Psoas muscle (tissue), 8 donors: ENCODE results near the gene UBE2S. TPM values are rescaled to one million over a fixed set of nuclear protein-coding genes. Genes with fewer than 3 reads are reported as not detected.

Experiments
- ATAC-seq, 4 donors: fragments of 200-7000 bp; cut with Tn5 transposase; one replicate each; pipeline ENCODE4 v1.9.1; 2020; ENCODE audit warnings: moderate library complexity in 3 of 4, mild to moderate bottlenecking in 2 of 4
- DNase-seq, 2 donors: peaks; one replicate each; pipeline ENCODE4 v3.0.0-alpha.2; 2020
- H3K27ac ChIP-seq: fragments of 200-600 bp; one replicate; pipeline ENCODE4 v1.8.0; 2022
- H3K27me3 ChIP-seq, 3 donors: fragments of 200-600 bp in 1 of 3; one replicate each; pipeline versions ENCODE4 v1.6.1 to v1.8.0; 2013 to 2022; ENCODE audit warnings: low read length in 2 of 3, mild to moderate bottlenecking in 2 of 3, moderate library complexity in 1 of 3; ENCODE audit not compliant: insufficient read depth in 3 of 3
- H3K36me3 ChIP-seq, 2 donors: fragments of 200-600 bp in 1 of 2; one replicate each; pipeline versions ENCODE4 v1.6.1 to v1.8.0; 2013 to 2022; ENCODE audit warnings: low read depth in 1 of 2, mild to moderate bottlenecking in 1 of 2, moderate library complexity in 1 of 2; ENCODE audit not compliant: insufficient read depth in 1 of 2
- H3K4me1 ChIP-seq: fragments of 200-600 bp; one replicate; pipeline ENCODE4 v1.8.0; 2022
- H3K4me3 ChIP-seq: fragments of 200-600 bp; one replicate; pipeline ENCODE4 v1.8.0; 2022; ENCODE audit warnings: mild to moderate bottlenecking
- H3K9me3 ChIP-seq: fragments of 200-600 bp; one replicate; pipeline ENCODE4 v1.8.0; 2022
- CTCF ChIP-seq: fragments of 200-600 bp; IDR thresholded peaks from one replicate; pipeline ENCODE4 v1.8.0; 2022; ENCODE audit warnings: antibody characterized with exemption
- WGBS, 3 donors: extraction: QIAGEN DNeasy Blood & Tissue Kit; methylation state at CpG; one replicate each; pipeline versions ENCODE4 v1.1.6 to v1.1.7; 2013; 5-methylcytosine and 5-hydroxymethylcytosine counted together
- intact Hi-C, 2 donors: fragments of 100-400 bp; cut with DNase I; formaldehyde crosslinking; loops; one replicate each; pipeline versions ENCODE4 v1.11.0 to v1.14.2; 2022
- polyA plus RNA-seq, 3 donors: library from polyadenylated mRNA; stranded (reverse); fragments of 200-250 nt; gene quantifications; one replicate each; pipeline ENCODE4 v1.2.3, GENCODE V29; 2013
- total RNA-seq, 4 donors: library from RNA; stranded (reverse); fragmentation: NEBNext Ultra II Directional in 2 of 4; extraction: Animal tissue kit (Norgen Biotek cat#: 25700) in 2 of 4; gene quantifications; one replicate each; pipeline versions ENCODE4 v1.2.1 to v1.2.4, GENCODE V29; 2021 to 2023
- donor health status: healthy with polysubstance abuse.
- donor health status: DM: no; HTN: no; CAD: no; lungs with moderate emphysema.
- donor health status: Bipolar disorder and iron deficiency.
- donor health status: healthy.
- donor health status: DM: yes; HTN: yes; CAD: no.
- donor health status: DM: no; HTN: no; CAD: no.
- donor health status: DM: no; HTN: no; CAD: no.
- donor health status: DM: yes; HTN: yes; CAD: no.

The UBE2S gene
- total and polyA plus RNA-seq, 7 donors: 5.6 to 26.7 (median 17.9) TPM

GRCh38 chr19:55369653-55370304, 37.8 kb downstream of the UBE2S start:
- no peak for ATAC-seq
- Histone ChIP-seq H3K27me3 (peaks cover 0 to 61% (median 33%) of the 10 kb centered on the region in 3 donors), H3K4me3 (peak overlapping the region; percentile 28)

DNA sequence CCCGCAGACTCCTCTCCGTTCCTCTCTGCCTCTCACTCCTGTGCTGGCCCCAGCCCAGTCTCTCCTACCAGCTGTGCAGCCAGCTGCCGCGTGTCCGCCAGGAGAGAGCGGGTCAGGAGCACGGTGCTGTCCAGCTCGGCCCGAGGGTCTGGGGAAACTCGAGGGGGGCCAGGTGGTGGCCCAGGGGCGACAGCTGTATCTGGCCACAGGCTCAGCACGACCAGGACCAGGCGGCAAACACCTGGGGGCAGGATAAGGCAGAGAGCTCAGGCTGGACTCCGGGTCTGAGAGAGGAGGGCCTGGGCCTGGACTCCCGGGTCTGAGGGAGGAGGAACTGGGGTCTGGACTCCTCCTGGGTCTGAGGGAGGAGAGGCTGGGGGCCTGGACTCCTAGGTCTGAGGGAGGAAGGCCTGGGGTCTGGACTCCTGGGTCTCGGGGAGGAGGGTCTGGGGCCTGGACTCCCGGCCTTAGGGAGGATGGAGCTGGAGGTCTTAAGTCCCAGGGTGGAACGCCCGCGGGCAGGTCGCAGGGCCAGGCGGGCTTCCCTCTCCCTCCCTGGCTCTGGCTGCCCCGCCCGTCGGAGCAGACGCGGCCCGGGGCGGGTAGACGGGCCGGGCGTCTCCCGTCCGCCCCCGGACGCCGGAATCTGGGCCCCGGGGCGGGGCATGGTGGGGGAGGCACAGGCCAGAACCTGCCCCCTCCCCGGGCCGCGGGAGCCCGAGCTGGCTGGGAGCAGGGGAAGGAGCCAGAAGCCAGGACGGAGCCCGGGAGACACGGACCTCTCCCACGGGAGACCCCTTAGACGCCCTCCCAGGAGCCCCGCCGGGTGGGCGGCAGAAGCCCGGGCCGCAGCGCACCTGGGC, 38.7 kb downstream of the UBE2S start:
- H3K4me3 ChIP-seq: peak overlapping the region; percentile 22
- H3K27ac ChIP-seq: no peak overlapping the region
- H3K27me3 ChIP-seq: peaks cover 0 to 53% (median 31%) of the 10 kb centered on the region in 3 donors
- DNase-seq (no peak), ATAC-seq (peak in 2 of 4 donors; percentile 21 to 24)
- no peaks in the 10 kb centered on the region for H3K36me3 ChIP-seq
- H3K4me1 ChIP-seq: no peaks in the 10 kb centered on the region
- 5 to 12% (median 6%) methylated on average over 28 to 54 of the region's 54 CpGs for WGBS, 3 donors
- intact Hi-C loops: no loop called here
- no peaks in the 10 kb centered on the region for H3K9me3 ChIP-seq
- TF ChIP-seq CTCF: no peak

More at GRCh38 chr19:55369653-55370304, 37.8 kb downstream of the UBE2S start:
- Histone ChIP-seq H3K36me3 (no peaks in the 10 kb centered on the region), H3K9me3 (no peaks in the 10 kb centered on the region), H3K27ac (no peak overlapping the region), H3K4me1 (no peaks in the 10 kb centered on the region)
- intact Hi-C loops: no loop called here
- 1 to 2% (median 1%) methylated on average over 21 to 59 of the region's 59 CpGs for WGBS, 3 donors
- TF ChIP-seq CTCF: no peak
- DNase-seq: no peak

DNA sequence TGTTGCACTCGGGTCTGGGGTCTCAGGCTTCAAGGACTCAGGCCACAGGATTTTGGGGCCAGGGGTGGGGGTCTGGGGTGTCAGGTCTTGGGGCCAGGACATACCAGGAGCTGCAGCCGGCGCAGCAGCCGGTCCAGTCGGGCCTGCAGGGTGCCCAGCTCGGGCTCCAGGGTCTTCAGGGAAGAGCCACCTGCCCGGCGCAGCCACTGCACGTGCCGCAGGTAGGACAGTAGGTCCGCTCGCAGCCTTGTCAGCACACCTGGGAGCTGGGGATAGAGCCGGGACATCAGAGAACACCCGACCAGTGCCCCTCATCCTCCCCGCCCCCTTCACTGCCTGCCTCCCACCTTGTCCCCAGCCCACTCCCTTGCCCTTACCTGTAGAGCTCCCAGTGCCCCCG, 39.5 kb downstream of the UBE2S start:
- H3K4me3 ChIP-seq: no peak overlapping the region
- no peak for ATAC-seq
- no peaks in the 10 kb centered on the region for H3K36me3 ChIP-seq
- no peaks in the 10 kb centered on the region for H3K9me3 ChIP-seq
- intact Hi-C loops: no loop called here
- no peak overlapping the region for H3K27ac ChIP-seq
- 79 to 83% (median 80%) methylated on average over 15 to 16 of the region's 16 CpGs for WGBS, 3 donors
- no peak for TF ChIP-seq CTCF
- H3K27me3 ChIP-seq: peaks cover 0 to 48% (median 30%) of the 10 kb centered on the region in 3 donors
- no peaks in the 10 kb centered on the region for H3K4me1 ChIP-seq
- no peak for DNase-seq

DNA sequence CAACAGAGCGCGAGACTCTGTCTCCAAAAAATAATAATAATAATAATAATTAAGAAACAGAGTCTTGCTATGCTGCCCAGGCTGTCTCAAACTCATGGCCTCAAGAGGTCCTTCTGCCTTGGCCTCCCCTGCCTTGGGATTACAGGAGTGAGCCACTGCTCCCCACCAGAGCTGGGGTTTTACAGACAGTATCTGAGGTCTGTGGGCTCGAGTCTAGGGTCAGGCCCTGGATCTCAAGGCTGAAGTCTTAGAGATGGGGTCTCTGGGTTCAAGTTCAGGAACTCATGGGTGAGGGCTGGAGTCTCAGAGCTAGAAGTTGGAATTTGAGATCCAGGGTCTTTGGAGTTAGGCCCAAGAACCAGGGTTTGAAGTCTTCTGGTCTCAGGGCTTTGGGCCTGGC, 40.8 kb downstream of the UBE2S start:
- 60 to 80% (median 77%) methylated on average over 3 of the region's 3 CpGs for WGBS, 3 donors
- Histone ChIP-seq H3K27ac (no peak overlapping the region), H3K4me1 (no peaks in the 10 kb centered on the region), H3K4me3 (no peak overlapping the region), H3K27me3 (peaks cover 0 to 37% (median 22%) of the 10 kb centered on the region in 3 donors), H3K9me3 (no peaks in the 10 kb centered on the region), H3K36me3 (no peaks in the 10 kb centered on the region)
- no peak for ATAC-seq
- intact Hi-C loops: no loop called here
- TF ChIP-seq CTCF: no peak
- no peak for DNase-seq
